HG03342 (cell line): ENCODE data around the gene ANKIB1.
"Not testable (repeated sequence)": the region's sequence is repeated elsewhere in the genome, so short reads cannot be mapped to it uniquely, and the experiment has no call there.

Experiments used
- ATAC-seq: cut with Tn5 transposase; IDR thresholded peaks from one replicate; pipeline ENCODE4 v1.9.1; 2021; ENCODE audit warnings: mild to moderate bottlenecking, moderate library complexity; ENCODE audit not compliant: unreplicated experiment

Gene ANKIB1

DNA sequence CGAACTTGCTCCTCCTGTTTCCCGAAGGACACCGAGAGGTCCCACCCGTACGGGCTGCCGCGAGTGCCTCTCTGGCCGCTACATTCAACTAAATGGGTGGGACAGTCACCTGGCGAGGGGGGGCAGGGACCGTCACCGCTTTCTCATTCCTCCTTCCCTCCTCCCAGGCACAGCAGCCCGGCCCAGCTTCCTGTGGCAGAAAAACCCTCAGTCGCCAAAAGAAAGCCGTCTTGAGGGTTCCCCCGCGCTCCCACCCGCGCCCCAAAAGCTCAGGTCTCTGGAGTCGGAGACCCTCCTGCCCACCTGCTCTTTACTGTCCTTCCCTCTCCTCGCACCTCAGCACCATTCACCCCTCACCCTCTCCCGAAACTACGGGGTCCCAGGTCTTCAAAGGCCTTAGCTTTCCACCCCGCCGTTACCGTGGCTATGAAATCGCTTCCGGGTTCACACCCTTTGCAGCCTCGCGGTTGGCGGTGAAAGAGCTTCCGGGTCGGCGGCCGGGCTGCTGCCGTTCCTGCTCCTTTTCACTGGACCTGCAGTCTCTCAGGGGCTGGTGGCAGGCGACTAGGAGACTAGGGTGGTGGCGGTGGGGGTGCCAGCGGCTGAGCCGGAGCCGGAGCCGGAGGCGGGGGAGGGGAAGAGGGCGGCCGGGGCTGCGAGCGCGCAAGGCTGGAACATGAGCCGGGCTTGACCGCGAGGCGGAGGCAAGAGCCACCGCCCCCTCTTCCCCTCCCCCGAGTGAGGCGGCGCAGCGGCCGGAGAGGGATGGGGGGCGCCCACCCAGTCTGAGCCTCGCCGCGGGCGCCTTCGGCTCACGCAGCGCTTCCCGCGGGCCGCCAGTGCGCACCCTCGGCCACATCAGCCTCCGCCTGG is at the start of gene ANKIB1, which contains the start of gene KRIT1:
TSS of gene ANKIB1 (plus strand) at position 488 of the 873 bp plus-strand sequence. CDS start 49,005 bp downstream, outside the sequence.
TSS of gene KRIT1 (minus strand) at position 428 of the 873 bp plus-strand sequence. CDS start 3,779 bp downstream, outside the sequence.
- peak; percentile 72 for ATAC-seq

DNA sequence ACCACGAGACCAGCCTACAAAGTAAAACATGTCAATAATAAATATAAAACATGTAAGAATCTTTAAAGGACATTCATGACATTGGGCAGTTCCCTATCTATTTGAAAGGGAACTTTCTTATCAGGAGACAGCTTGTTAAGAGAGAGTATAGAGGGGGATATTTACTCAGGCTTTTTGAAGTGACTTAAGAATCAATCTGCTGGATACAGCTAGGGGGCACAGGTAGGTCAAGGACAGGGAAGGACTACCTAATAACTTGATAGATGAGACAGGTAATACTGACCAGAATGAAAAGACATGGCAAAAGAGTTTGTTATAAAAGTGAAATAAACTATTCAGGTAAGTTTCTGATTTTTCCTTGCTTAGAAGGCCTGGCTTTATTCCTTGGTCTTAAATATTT is 45.0 kb upstream of the ANKIB1 start:
- no peak for ATAC-seq

DNA sequence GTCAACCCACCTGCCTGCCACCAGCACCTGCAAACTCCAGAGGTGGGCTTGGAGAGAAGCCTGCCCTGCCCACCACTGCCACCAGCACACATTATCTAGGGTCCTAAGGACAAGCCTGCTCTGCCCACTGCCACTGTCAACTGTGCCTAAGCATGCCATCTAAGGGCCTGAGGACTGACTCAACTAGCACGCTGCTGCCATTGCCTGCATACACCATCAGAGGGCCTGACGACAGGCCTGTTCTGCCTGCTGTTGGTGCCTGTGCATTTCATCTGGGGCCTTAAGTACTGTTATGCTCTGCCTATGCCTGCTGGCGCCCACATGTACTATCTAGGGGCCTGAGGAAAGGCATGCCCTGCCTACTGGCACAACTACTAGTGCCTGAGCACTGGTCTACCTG is 39.8 kb upstream of the ANKIB1 start:
- no peak for ATAC-seq

GRCh38 chr7:92206672-92207071 is 39.1 kb upstream of the ANKIB1 start:
- no peak for ATAC-seq

- ATAC-seq: no peak
These were observed 24.0 kb upstream of the ANKIB1 start for GRCh38 chr7:92221766-92222165.

DNA sequence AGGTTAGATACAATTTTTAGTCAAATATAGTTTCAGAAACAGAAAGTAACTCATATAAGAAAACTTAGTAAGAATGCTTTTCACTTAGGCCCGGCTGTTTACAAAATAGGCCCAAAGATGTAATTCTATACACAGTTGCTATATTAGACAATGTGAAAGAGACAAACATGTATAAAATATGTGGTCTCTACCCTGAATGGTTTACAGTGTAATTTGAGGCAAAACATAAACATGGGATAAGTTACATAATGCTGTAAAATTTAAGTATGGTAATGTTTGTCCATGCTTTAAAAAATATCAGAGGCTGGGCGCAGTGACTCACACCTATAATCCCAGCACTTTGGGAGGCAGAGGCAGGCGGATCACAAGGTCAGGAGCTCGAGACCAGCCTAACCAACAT is 18.8 kb upstream of the ANKIB1 start:
- ATAC-seq: no peak

DNA sequence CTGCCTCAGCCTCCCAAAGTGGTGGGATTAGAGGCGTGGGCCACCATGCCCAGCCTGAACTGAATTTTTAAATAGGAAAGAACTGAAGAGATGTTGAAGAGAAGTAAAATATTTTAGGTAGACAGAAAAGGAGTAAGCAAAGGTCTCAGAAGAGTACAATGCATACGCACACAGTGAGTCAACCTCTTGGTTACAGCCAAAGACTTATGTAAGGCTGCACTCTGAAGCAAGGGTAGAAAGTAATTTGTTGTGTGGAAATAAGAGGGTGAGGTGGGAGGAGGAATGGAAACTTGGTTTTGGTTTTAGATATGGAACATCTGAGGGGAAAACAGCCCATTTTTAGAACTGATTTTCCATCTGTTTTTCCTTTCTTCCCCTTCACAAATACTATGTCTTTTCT is 17.7 kb upstream of the ANKIB1 start:
- no peak for ATAC-seq

GRCh38 chr7:92228742-92229141 is 17.0 kb upstream of the ANKIB1 start:
- ATAC-seq: no peak

- no peak for ATAC-seq
These were observed 15.2 kb upstream of the ANKIB1 start for GRCh38 chr7:92230547-92230946.

DNA sequence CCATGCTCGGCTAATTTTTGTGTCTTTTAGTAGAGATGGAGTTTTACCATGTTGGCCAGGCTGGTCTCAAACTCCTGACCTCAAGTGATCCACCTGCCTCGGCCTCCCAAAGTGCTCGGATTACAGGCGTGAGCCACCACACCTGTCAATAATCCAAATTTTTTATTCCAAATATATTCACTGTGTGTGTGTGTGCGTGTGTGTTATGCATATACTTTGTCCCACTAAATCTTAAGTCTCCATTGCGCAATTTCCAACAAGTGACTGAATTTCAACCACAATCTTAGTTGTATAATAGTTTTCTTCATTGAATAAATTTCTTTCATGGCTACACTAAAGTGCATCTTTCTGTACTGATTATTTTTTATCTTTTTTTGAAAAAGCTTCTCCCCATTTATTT is 2.8 kb upstream of the ANKIB1 start:
- no peak for ATAC-seq

DNA sequence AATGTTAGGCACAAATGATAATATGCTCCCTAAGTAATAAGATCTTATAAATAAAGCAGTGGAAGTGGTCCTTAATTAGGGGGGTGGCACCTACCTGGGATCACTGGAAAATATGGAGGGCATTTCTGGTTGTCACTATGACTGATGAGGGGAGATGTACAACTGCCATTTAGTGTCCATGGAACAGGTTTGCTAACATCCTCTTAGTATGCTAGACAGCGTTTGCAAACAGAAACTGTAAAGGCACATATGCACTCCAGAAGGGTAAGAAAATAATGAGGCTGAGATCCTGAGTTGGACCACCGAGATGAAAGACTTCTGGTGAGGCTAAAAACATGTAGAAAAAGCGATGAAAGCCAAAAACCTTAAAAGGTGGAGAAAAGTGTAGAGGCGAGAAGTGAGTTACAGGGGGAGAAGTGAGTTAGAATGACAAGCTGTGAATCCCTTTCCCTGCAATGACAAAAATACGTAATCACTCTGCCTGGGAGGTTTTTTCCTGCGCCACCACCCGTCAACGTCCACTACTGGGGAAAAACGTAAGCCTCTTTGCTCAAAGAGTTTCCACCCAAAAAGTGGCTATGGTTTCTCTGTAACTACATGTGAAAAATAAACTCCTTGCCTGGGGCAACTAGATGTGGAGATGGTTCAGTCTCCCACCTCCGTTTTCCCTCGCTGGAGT is 827 bp upstream of the ANKIB1 start:
- ATAC-seq: peak; percentile 2

GRCh38 chr7:92246360-92247101 is 757 bp downstream of the ANKIB1 start:
- ATAC-seq: peak; percentile 33

- ATAC-seq: no peak
These were observed 4.8 kb downstream of the ANKIB1 start for GRCh38 chr7:92250603-92251002.

DNA sequence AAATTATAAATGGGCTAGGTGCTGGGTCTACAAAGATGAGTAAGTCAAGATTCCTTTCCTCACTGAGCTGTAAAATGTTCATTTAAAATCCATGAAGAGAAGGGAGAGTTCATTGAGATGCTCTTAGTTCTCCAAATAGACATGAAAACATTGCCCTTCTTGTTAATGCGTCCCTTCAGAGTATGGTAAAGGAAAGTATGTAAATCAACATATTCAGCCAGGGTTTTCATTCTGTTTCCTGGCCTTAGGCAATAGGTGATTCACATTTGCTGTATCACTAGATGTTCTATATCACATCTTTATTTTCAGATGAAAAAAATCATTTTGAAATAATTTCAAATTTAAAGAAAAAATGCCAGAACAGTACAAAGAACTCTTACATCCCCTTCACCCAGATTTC is 5.4 kb downstream of the ANKIB1 start:
- no peak for ATAC-seq

DNA sequence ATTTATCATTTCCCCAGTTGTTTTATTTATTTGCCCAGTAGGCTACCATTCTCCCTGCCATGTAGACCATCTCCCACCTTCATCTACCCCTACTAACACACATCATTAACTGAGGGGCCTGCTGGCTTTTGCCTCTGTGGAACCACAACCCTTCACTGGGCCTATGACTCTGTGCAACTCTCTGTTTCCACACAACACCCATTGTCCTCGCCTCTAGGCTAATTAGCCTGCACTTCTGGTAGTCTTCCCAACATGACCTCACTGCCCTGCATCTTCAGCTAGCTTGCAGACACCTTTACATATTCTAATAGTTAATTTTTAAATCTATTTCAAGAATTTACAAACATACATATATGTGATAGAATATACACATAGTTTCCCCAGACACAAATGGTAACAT is 7.5 kb downstream of the ANKIB1 start:
- ATAC-seq: no peak

DNA sequence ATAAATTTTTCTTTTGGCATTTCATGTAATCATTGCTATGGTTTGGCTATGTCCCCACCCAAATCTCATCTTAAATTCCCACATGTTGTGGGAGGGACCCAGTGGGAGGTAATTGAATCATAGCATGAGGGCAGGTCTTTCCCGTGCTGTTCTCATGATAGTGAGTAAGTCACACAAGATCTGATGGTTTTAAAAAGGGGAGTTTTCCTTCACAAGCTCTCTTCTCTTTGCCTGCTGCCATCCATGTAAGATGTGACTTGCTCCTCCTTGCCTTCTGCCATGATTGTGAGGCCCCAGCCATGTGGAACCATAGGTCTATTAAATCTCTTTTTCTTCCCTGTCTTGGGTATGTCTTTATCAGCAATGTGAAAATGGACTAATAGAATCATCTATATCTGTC is 9.0 kb downstream of the ANKIB1 start:
- ATAC-seq: not testable (repeated sequence)

GRCh38 chr7:92255308-92255707 is 9.5 kb downstream of the ANKIB1 start:
- no peak for ATAC-seq

- ATAC-seq: no peak
These were observed 13.3 kb downstream of the ANKIB1 start for GRCh38 chr7:92259062-92259461.

GRCh38 chr7:92259610-92260247 is 14.0 kb downstream of the ANKIB1 start:
- no peak for ATAC-seq

- ATAC-seq: no peak
These were observed 14.5 kb downstream of the ANKIB1 start for GRCh38 chr7:92260248-92260781.
